ENCODE measurements around the gene ARMH2. TPM values are rescaled to one million over a fixed set of nuclear protein-coding genes. Genes with fewer than 3 reads are reported as not detected.

ARMH2 gene
- total RNA-seq, 1 experiment from 2014 or later: not detected

DNA sequence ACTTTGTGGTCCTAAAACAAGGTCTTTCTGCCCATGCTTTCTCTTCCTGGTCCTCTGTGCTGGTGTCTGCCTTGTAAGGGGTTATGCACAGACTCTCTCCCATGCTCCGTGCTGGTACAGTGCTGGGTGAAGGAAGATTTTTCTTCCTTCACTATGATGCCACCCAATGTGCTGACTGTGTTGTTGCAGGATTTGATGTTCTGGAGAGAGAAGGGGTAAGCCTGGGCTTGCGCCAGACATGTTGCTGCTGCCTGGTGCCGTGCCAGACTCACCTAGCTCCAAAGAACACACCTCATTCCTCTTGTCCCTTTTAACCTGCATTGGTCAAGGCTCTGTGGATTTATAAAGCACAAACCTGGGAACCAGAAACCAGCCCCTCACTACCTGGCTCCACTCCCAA lies 28.4 kb upstream of the ARMH2 start:
- Mint-ChIP-seq H3K4me1 (ENCODE audit: low read depth, unreplicated experiment) (peaks cover 6% of the 10 kb centered on the region), H3K27ac (ENCODE audit: unreplicated experiment) (no peak overlapping the region), H3K27me3 (ENCODE audit: insufficient read depth, unreplicated experiment) (no peaks in the 10 kb centered on the region), H3K36me3 (ENCODE audit: insufficient read depth, unreplicated experiment) (no peaks in the 10 kb centered on the region), H3K4me3 (ENCODE audit: unreplicated experiment) (no peak overlapping the region), H3K9me3 (ENCODE audit: unreplicated experiment) (no peaks in the 10 kb centered on the region)
- Histone ChIP-seq H3K4me3 (ENCODE audit: low read depth, low read length) (no peak overlapping the region), H3K27me3 (replicated peaks; ENCODE audit: control insufficient read depth, insufficient read depth, low read length) (no peaks in the 10 kb centered on the region), H3K4me1 (peaks cover 8% of the 10 kb centered on the region; the same call in 1 of the 2 replicates), H3K9me3 (no peaks in the 10 kb centered on the region), H3K36me3 (ENCODE audit: control insufficient read depth, insufficient read depth, low read length) (no peaks in the 10 kb centered on the region)
- TF ChIP-seq CTCF (IDR thresholded peaks at IDR 0.05; ENCODE audit: insufficient read depth in 1 of 2, low read depth in 1 of 2, low read length in 1 of 2, severe bottlenecking in 1 of 2, unreplicated experiment in 1 of 2): no peak
- intact Hi-C loops (cut with micrococcal nuclease; ENCODE audit: unreplicated experiment): no loop called here
- ChIA-PET POLR2A (no interaction called here), CTCF (no interaction called here)
- no peak for DNase-seq
- no TSS peak for BruUV-seq (replicated peaks)

- Histone ChIP-seq H3K4me1 (peaks cover 8% of the 10 kb centered on the region; the same call in 1 of the 2 replicates), H3K36me3 (ENCODE audit: control insufficient read depth, insufficient read depth, low read length) (no peaks in the 10 kb centered on the region), H3K4me3 (ENCODE audit: low read depth, low read length) (no peak overlapping the region), H3K9me3 (no peaks in the 10 kb centered on the region), H3K27me3 (replicated peaks; ENCODE audit: control insufficient read depth, insufficient read depth, low read length) (no peaks in the 10 kb centered on the region)
- no peak overlapping the region for H3K27ac Mint-ChIP-seq (ENCODE audit: unreplicated experiment)
- no peak for DNase-seq
- H3K4me3 Mint-ChIP-seq (ENCODE audit: unreplicated experiment): no peak overlapping the region
- no peaks in the 10 kb centered on the region for H3K9me3 Mint-ChIP-seq (ENCODE audit: unreplicated experiment)
- no peaks in the 10 kb centered on the region for H3K27me3 Mint-ChIP-seq (ENCODE audit: insufficient read depth, unreplicated experiment)
- ChIA-PET POLR2A (interaction anchor here (0.6 kb wide), 1 partner anchor 46 kb away, joined by 3 read pairs; no protein-coding TSS in a partner anchor), CTCF (no interaction called here)
- intact Hi-C loops (cut with micrococcal nuclease; ENCODE audit: unreplicated experiment): no loop called here
- H3K36me3 Mint-ChIP-seq (ENCODE audit: insufficient read depth, unreplicated experiment): no peaks in the 10 kb centered on the region
- no TSS peak for BruUV-seq (replicated peaks)
- no peak for TF ChIP-seq CTCF (IDR thresholded peaks at IDR 0.05; ENCODE audit: insufficient read depth in 1 of 2, low read depth in 1 of 2, low read length in 1 of 2, severe bottlenecking in 1 of 2, unreplicated experiment in 1 of 2)
- H3K4me1 Mint-ChIP-seq (ENCODE audit: low read depth, unreplicated experiment): peaks cover 6% of the 10 kb centered on the region
These were observed 26.5 kb upstream of the ARMH2 start for GRCh38 chr6:24825130-24825630.

- no peaks in the 10 kb centered on the region for H3K27me3 ChIP-seq (replicated peaks; ENCODE audit: control insufficient read depth, insufficient read depth, low read length)
- Mint-ChIP-seq H3K4me1 (ENCODE audit: low read depth, unreplicated experiment) (peaks cover 6% of the 10 kb centered on the region), H3K27ac (ENCODE audit: unreplicated experiment) (no peak overlapping the region), H3K36me3 (ENCODE audit: insufficient read depth, unreplicated experiment) (no peaks in the 10 kb centered on the region), H3K4me3 (ENCODE audit: unreplicated experiment) (no peak overlapping the region), H3K9me3 (ENCODE audit: unreplicated experiment) (no peaks in the 10 kb centered on the region), H3K27me3 (ENCODE audit: insufficient read depth, unreplicated experiment) (no peaks in the 10 kb centered on the region)
- intact Hi-C loops (cut with micrococcal nuclease; ENCODE audit: unreplicated experiment): no loop called here
- ChIA-PET CTCF (no interaction called here), POLR2A (interaction anchor here (0.6 kb wide), 1 partner anchor 45 kb away, joined by 3 read pairs; no protein-coding TSS in a partner anchor)
- no peaks in the 10 kb centered on the region for H3K9me3 ChIP-seq
- no TSS peak for BruUV-seq (replicated peaks)
- no peaks in the 10 kb centered on the region for H3K36me3 ChIP-seq (ENCODE audit: control insufficient read depth, insufficient read depth, low read length)
- H3K4me3 ChIP-seq (ENCODE audit: low read depth, low read length): no peak overlapping the region
- DNase-seq: no peak
- TF ChIP-seq CTCF (IDR thresholded peaks at IDR 0.05; ENCODE audit: insufficient read depth in 1 of 2, low read depth in 1 of 2, low read length in 1 of 2, severe bottlenecking in 1 of 2, unreplicated experiment in 1 of 2): no peak
- peaks cover 8% of the 10 kb centered on the region; the same call in 1 of the 2 replicates for H3K4me1 ChIP-seq
These were observed 25.6 kb upstream of the ARMH2 start for GRCh38 chr6:24824142-24824938.
